ENCODE measurements around the gene AAMP. TPM values are rescaled to one million over a fixed set of nuclear protein-coding genes. Genes with fewer than 3 reads are reported as not detected.

The AAMP gene
- total RNA-seq, 1 donor from 2014 or later, result 116 TPM

GRCh38 chr2:218224186-218224585 is 45.8 kb downstream of the AAMP start:
- DNase-seq (ENCODE audit: low read depth in 2 of 2), result peak in 1 of 2 donors; percentile 33

GRCh38 chr2:218223046-218223445 is 46.9 kb downstream of the AAMP start:
- DNase-seq (ENCODE audit: low read depth in 2 of 2), result peak; percentile 48 to 73

- DNase-seq (ENCODE audit: low read depth in 2 of 2), result peak in 1 of 2 donors; percentile 18
Observed at GRCh38 chr2:218221000-218221399, 48.9 kb downstream of the AAMP start.

- no peak for DNase-seq (ENCODE audit: low read depth in 2 of 2)
Observed at GRCh38 chr2:218219934-218220333, 50.0 kb downstream of the AAMP start.

GRCh38 chr2:218218268-218219185 is 51.4 kb downstream of the AAMP start:
- DNase-seq (ENCODE audit: low read depth in 2 of 2), result peak in 1 of 2 donors; percentile 23

GRCh38 chr2:218217360-218218267 is 52.3 kb downstream of the AAMP start:
- peak; percentile 44 to 46 for DNase-seq (ENCODE audit: low read depth in 2 of 2)

GRCh38 chr2:218216674-218217359 is 53.1 kb downstream of the AAMP start, which contains the start of gene ARPC2:
Gene ARPC2, plus strand, starts transcription at chr2:218217189. Its CDS starts 282 bp downstream, at chr2:218217471.
- peak; percentile 97 to 98 for DNase-seq (ENCODE audit: low read depth in 2 of 2)

- no peak for DNase-seq (ENCODE audit: low read depth in 2 of 2)
Observed at GRCh38 chr2:218216336-218216673, 53.6 kb downstream of the AAMP start.

Other genes with a start within 250 kb of the AAMP start
- not detected in 2 replicates for gene RUFY4, start 200.9 kb downstream of the AAMP start, total RNA-seq
- gene CXCR2, start 144.1 kb downstream of the AAMP start, total RNA-seq, result not detected in 2 replicates
- gene CXCR1, start 103.2 kb downstream of the AAMP start, total RNA-seq, result not detected in 2 replicates
- gene ARPC2, start 52.9 kb downstream of the AAMP start, total RNA-seq, result 213 and 281 TPM in 2 replicates
- gene GPBAR1, start 9.1 kb downstream of the AAMP start, total RNA-seq, result under 0.01 TPM in 1 of 2 replicates, not detected in the other
- gene PNKD, start 382 bp upstream of the AAMP start, total RNA-seq, result 19.2 and 20.0 TPM in 2 replicates
- 109 and 180 TPM in 2 replicates for gene TMBIM1, start 22.4 kb upstream of the AAMP start, total RNA-seq
- gene CATIP, start 86.7 kb upstream of the AAMP start, total RNA-seq, result not detected in 2 replicates
- under 0.01 and 0.20 TPM in 2 replicates for gene SLC11A1, start 112.1 kb upstream of the AAMP start, total RNA-seq
- 41.2 and 78.4 TPM in 2 replicates for gene CTDSP1, start 129.7 kb upstream of the AAMP start, total RNA-seq
- not detected in 2 replicates for gene VIL1, start 149.0 kb upstream of the AAMP start, total RNA-seq